Measurements from ENCODE around the gene SELP. TPM values are rescaled to one million over a fixed set of nuclear protein-coding genes. Genes with fewer than 3 reads are reported as not detected.

Gene SELP
- total and polyA plus RNA-seq, 2 of the 13 experiments (the other 11 are each of a cell fraction or from before 2014, with no cell fraction given) = 0.11 TPM; not detected in 1

DNA sequence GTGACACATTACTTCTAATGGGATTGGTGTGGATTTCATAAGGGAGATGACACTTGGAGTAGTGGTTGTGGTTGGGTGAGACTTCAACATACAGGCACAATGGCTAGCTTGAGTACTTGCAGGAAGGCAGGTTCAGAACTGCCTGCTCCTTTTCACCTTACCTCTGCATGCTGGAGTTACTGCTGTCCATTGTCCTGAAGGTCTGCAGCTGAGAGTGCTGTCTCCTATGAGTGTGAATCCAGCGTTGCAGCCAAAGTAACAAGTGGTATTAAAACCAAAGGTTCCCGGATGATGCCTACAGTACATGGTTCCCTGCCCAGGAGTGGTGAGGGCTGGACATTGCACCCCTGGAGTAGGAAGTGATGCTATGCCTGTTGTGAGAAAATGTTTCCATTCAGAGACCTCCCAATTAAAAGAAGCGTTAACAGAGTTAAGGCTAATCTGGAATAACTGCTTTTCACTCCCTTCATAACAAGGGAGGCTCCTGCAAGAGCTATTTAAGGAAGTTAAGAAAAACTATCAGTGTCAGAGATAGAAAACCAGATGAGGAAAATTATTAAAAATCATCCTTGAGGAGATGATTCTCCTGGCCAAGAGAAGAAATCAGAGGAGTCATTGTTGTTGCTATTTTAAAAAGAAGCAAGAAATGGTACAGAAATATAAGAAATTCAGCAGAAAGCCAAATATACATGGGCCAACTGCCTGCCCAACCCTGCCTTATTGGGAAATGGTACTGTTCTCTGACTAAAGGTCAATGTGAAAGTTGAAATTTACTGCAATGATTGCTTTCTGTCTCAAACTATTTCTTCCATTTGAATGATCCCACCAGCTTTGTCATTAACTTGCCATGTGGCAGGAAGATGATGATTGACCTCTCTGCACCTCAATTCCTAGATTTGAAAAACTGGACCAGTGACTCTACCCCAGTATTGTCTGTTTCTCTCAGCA is 33.9 kb downstream of the SELP start (continued):
- TF ChIP-seq ZBTB20 (CRISPR knock-in tag; IDR thresholded peaks at IDR 0.05; ENCODE audit: borderline replicate concordance, low read depth) (0 out of 2 replicates have a peak, but pooled peaks have one; percentile 36), ZNF350 (CRISPR knock-in tag; IDR thresholded peaks at IDR 0.05; ENCODE audit: borderline replicate concordance, low read depth) (no peak), KLF16 (CRISPR knock-in tag; IDR thresholded peaks at IDR 0.05) (0 out of 4 replicates have a peak, but pooled peaks of 1 of the 2 experiments have one; percentile 39), GPN1 (CRISPR knock-in tag; IDR thresholded peaks at IDR 0.05; ENCODE audit: borderline replicate concordance) (no peak), GLI4 (CRISPR knock-in tag; IDR thresholded peaks at IDR 0.05; ENCODE audit: borderline replicate concordance) (no peak), ZNF607 (CRISPR knock-in tag; IDR thresholded peaks at IDR 0.05; ENCODE audit: borderline replicate concordance) (peak; percentile 53; the same call in 1 of the 2 replicates), KLF6 (CRISPR knock-in tag; IDR thresholded peaks at IDR 0.05) (no peak), MTF1 (CRISPR knock-in tag; IDR thresholded peaks at IDR 0.05) (no peak), EZH2 (conservative IDR thresholded peaks at IDR 0.05; ENCODE audit: low read depth, low read length) (no peak), TBX3 (IDR thresholded peaks at IDR 0.05; ENCODE audit: borderline replicate concordance) (no peak)
- TF ChIP-seq, protein P1, sequence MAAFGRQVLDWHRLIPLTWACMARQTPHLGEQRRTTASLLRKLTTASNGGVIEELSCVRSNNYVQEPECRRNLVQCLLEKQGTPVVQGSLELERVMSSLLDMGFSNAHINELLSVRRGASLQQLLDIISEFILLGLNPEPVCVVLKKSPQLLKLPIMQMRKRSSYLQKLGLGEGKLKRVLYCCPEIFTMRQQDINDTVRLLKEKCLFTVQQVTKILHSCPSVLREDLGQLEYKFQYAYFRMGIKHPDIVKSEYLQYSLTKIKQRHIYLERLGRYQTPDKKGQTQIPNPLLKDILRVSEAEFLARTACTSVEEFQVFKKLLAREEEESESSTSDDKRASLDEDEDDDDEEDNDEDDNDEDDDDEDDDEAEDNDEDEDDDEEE (CRISPR knock-in tag; IDR thresholded peaks at IDR 0.05) = 0 out of 2 replicates have a peak, but pooled peaks have one; percentile 20
- TF ChIP-seq, protein P2, sequence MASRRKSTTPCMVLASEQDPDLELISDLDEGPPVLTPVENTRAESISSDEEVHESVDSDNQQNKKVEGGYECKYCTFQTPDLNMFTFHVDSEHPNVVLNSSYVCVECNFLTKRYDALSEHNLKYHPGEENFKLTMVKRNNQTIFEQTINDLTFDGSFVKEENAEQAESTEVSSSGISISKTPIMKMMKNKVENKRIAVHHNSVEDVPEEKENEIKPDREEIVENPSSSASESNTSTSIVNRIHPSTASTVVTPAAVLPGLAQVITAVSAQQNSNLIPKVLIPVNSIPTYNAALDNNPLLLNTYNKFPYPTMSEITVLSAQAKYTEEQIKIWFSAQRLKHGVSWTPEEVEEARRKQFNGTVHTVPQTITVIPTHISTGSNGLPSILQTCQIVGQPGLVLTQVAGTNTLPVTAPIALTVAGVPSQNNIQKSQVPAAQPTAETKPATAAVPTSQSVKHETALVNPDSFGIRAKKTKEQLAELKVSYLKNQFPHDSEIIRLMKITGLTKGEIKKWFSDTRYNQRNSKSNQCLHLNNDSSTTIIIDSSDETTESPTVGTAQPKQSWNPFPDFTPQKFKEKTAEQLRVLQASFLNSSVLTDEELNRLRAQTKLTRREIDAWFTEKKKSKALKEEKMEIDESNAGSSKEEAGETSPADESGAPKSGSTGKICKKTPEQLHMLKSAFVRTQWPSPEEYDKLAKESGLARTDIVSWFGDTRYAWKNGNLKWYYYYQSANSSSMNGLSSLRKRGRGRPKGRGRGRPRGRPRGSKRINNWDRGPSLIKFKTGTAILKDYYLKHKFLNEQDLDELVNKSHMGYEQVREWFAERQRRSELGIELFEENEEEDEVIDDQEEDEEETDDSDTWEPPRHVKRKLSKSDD (CRISPR knock-in tag; IDR thresholded peaks at IDR 0.05; ENCODE audit: low read depth) = no peak
- TF ChIP-seq, protein P3, sequence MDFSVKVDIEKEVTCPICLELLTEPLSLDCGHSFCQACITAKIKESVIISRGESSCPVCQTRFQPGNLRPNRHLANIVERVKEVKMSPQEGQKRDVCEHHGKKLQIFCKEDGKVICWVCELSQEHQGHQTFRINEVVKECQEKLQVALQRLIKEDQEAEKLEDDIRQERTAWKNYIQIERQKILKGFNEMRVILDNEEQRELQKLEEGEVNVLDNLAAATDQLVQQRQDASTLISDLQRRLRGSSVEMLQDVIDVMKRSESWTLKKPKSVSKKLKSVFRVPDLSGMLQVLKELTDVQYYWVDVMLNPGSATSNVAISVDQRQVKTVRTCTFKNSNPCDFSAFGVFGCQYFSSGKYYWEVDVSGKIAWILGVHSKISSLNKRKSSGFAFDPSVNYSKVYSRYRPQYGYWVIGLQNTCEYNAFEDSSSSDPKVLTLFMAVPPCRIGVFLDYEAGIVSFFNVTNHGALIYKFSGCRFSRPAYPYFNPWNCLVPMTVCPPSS (IDR thresholded peaks at IDR 0.05) = no peak
- TF ChIP-seq, protein P4, sequence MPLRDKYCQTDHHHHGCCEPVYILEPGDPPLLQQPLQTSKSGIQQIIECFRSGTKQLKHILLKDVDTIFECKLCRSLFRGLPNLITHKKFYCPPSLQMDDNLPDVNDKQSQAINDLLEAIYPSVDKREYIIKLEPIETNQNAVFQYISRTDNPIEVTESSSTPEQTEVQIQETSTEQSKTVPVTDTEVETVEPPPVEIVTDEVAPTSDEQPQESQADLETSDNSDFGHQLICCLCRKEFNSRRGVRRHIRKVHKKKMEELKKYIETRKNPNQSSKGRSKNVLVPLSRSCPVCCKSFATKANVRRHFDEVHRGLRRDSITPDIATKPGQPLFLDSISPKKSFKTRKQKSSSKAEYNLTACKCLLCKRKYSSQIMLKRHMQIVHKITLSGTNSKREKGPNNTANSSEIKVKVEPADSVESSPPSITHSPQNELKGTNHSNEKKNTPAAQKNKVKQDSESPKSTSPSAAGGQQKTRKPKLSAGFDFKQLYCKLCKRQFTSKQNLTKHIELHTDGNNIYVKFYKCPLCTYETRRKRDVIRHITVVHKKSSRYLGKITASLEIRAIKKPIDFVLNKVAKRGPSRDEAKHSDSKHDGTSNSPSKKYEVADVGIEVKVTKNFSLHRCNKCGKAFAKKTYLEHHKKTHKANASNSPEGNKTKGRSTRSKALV (CRISPR knock-in tag; IDR thresholded peaks at IDR 0.05) = no peak
- TF ChIP-seq, protein P5, sequence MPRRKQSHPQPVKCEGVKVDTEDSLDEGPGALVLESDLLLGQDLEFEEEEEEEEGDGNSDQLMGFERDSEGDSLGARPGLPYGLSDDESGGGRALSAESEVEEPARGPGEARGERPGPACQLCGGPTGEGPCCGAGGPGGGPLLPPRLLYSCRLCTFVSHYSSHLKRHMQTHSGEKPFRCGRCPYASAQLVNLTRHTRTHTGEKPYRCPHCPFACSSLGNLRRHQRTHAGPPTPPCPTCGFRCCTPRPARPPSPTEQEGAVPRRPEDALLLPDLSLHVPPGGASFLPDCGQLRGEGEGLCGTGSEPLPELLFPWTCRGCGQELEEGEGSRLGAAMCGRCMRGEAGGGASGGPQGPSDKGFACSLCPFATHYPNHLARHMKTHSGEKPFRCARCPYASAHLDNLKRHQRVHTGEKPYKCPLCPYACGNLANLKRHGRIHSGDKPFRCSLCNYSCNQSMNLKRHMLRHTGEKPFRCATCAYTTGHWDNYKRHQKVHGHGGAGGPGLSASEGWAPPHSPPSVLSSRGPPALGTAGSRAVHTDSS (CRISPR knock-in tag; conservative IDR thresholded peaks at IDR 0.05) = no peak
- TF ChIP-seq, protein P6, sequence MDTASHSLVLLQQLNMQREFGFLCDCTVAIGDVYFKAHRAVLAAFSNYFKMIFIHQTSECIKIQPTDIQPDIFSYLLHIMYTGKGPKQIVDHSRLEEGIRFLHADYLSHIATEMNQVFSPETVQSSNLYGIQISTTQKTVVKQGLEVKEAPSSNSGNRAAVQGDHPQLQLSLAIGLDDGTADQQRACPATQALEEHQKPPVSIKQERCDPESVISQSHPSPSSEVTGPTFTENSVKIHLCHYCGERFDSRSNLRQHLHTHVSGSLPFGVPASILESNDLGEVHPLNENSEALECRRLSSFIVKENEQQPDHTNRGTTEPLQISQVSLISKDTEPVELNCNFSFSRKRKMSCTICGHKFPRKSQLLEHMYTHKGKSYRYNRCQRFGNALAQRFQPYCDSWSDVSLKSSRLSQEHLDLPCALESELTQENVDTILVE (CRISPR knock-in tag; IDR thresholded peaks at IDR 0.05) = no peak

Measured in HepG2 (cell line).